ENCODE results near the gene IL3RA.

DNA sequence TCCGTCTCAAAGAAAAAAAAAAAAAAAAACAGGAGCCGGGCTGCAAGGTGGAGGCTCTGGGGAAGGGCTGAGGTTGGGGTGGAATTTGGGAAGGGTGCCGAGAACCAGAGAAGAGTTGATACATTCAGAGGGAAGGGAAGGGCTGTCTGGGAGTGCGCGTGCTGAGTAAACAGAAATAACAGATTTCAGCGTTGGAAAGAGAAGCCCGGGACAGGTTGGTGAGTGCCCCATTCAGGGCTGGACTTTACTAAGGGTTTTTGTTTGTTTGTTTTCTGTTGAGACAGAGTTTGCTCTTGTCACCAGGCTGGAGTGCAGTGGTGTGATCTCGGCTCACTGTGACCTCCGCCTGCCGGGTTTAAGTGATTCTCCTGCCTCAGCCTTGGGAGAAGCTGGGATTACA, 1.7 kb upstream of the IL3RA start:
- TF ChIP-seq, protein P1, sequence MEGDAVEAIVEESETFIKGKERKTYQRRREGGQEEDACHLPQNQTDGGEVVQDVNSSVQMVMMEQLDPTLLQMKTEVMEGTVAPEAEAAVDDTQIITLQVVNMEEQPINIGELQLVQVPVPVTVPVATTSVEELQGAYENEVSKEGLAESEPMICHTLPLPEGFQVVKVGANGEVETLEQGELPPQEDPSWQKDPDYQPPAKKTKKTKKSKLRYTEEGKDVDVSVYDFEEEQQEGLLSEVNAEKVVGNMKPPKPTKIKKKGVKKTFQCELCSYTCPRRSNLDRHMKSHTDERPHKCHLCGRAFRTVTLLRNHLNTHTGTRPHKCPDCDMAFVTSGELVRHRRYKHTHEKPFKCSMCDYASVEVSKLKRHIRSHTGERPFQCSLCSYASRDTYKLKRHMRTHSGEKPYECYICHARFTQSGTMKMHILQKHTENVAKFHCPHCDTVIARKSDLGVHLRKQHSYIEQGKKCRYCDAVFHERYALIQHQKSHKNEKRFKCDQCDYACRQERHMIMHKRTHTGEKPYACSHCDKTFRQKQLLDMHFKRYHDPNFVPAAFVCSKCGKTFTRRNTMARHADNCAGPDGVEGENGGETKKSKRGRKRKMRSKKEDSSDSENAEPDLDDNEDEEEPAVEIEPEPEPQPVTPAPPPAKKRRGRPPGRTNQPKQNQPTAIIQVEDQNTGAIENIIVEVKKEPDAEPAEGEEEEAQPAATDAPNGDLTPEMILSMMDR (IDR thresholded peaks at IDR 0.05; ENCODE audit: insufficient read depth, low read length, poor library complexity, severe bottlenecking): no peak
- no peak for TF ChIP-seq EZH2phosphoT487 (conservative IDR thresholded peaks at IDR 0.05; ENCODE audit: low read length)
